B cell (primary cell): ENCODE results near the gene ETV6. TPM values are rescaled to one million over a fixed set of nuclear protein-coding genes. Genes with fewer than 3 reads are reported as not detected.

ENCODE experiments used
- ATAC-seq: fragments of 200-7000 bp; cut with Tn5 transposase; one replicate; pipeline ENCODE4 v1.10.0; 2021; ENCODE audit warnings: low read depth, mild to moderate bottlenecking, moderate number of reproducible peaks, moderate library complexity
- CTCF ChIA-PET: fragments of 350-600 bp; sonication (Branson Sonifier 250); formaldehyde crosslinking; loops from one replicate; lab custom pipeline; 2021; ENCODE audit warnings: antibody characterized with exemption, inconsistent platforms; lab: Charles Lee
- POLR2A ChIA-PET: fragments of 350-600 bp; sonication (Branson Sonifier 250); formaldehyde crosslinking; loops from one replicate; lab custom pipeline; 2021; ENCODE audit warnings: antibody characterized with exemption; lab: Charles Lee
- DNase-seq: peaks from one replicate; pipeline ENCODE4 v3.0.0; 2013
- H2AFZ ChIP-seq: 2 replicates; pipeline ENCODE4 v1.6.1; 2012; ENCODE audit warnings: mild to moderate bottlenecking, low read depth, low read length; ENCODE audit not compliant: insufficient read depth, poor library complexity, severe bottlenecking
- H3K27ac ChIP-seq, 2 donors: 1 replicate in 1 of 2; 2 replicates in 1 of 2; pipeline ENCODE4 v1.5.1; 2012 to 2013; ENCODE audit warnings: low read length in 2 of 2, mild to moderate bottlenecking in 2 of 2, moderate library complexity in 1 of 2
- H3K27me3 ChIP-seq, 4 experiments: fragments of 200-600 bp in 1 of 4; sonication (generic) in 1 of 4; replicated peaks in 1 of 4; 1 replicate in 2 of 4; 2 replicates in 2 of 4; pipeline versions ENCODE4 v1.6.1 to v1.7.0; 2013 to 2016; ENCODE audit warnings: low read length in 3 of 4, mild to moderate bottlenecking in 2 of 4, mixed read lengths in 1 of 4, moderate library complexity in 1 of 4; ENCODE audit not compliant: insufficient read depth in 4 of 4, control insufficient read depth in 3 of 4; ENCODE audit errors: control extremely low read depth in 1 of 4
- H3K36me3 ChIP-seq, 2 experiments: replicated peaks in 1 of 2; 1 replicate in 1 of 2; 2 replicates in 1 of 2; pipeline versions ENCODE4 v1.6.1 to v1.7.1; 2013; ENCODE audit warnings: low read length in 1 of 2; ENCODE audit not compliant: insufficient read depth in 2 of 2, control insufficient read depth in 1 of 2; ENCODE audit errors: control extremely low read depth in 1 of 2, extremely low read depth in 1 of 2
- H3K4me1 ChIP-seq, 2 donors: fragments of 200-600 bp in 1 of 2; sonication (generic) in 1 of 2; 1 replicate in 1 of 2; 2 replicates in 1 of 2; pipeline versions ENCODE4 v1.5.1 to v1.6.1; 2013 to 2017; ENCODE audit warnings: low read length in 2 of 2; ENCODE audit not compliant: control insufficient read depth in 2 of 2, insufficient read depth in 2 of 2
- H3K4me2 ChIP-seq: replicated peaks from 2 replicates; pipeline ENCODE3; 2012; ENCODE audit warnings: mild to moderate bottlenecking, low read depth, low read length; ENCODE audit not compliant: poor library complexity, severe bottlenecking
- H3K4me3 ChIP-seq, 5 experiments: fragments of 200-600 bp in 1 of 5; sonication (generic) in 1 of 5; 1 replicate in 3 of 5; 2 replicates in 2 of 5; pipeline versions ENCODE4 v1.5.1 to v1.7.0; 2011 to 2016; ENCODE audit warnings: low read length in 4 of 5, mild to moderate bottlenecking in 4 of 5, low read depth in 2 of 5, control low read depth in 1 of 5, moderate library complexity in 1 of 5; ENCODE audit not compliant: insufficient read depth in 1 of 5; ENCODE audit errors: control extremely low read depth in 1 of 5, extremely low read depth in 1 of 5
- H3K79me2 ChIP-seq: fragments of 200-600 bp; sonication (generic); one replicate; pipeline ENCODE4 v1.6.0; 2016; ENCODE audit warnings: low read length; ENCODE audit not compliant: control insufficient read depth, insufficient read depth
- H3K9ac ChIP-seq: fragments of 200-600 bp; sonication (generic); 2 replicates; pipeline ENCODE4 v1.6.1; 2017; ENCODE audit warnings: mild to moderate bottlenecking, low read length, moderate library complexity
- H3K9me3 ChIP-seq, 3 donors: one replicate each; pipeline versions ENCODE4 v1.6.1 to v1.7.1; 2013; ENCODE audit warnings: low read length in 2 of 3; ENCODE audit not compliant: control insufficient read depth in 2 of 3, insufficient read depth in 1 of 3; ENCODE audit errors: control extremely low read depth in 1 of 3
- H4K20me1 ChIP-seq: 2 replicates; pipeline ENCODE4 v1.6.0; 2012; ENCODE audit warnings: mild to moderate bottlenecking, low read length; ENCODE audit not compliant: insufficient read depth, control insufficient read depth, poor library complexity, severe bottlenecking
- H3K27ac Mint-ChIP-seq: one replicate; pipeline ENCODE4 v1.8.0; 2021; ENCODE audit warnings: mixed read lengths
- H3K27me3 Mint-ChIP-seq: one replicate; pipeline ENCODE4 v1.8.0; 2021; ENCODE audit warnings: mixed read lengths
- H3K4me1 Mint-ChIP-seq: one replicate; pipeline ENCODE4 v1.8.0; 2021; ENCODE audit warnings: mixed read lengths
- H3K4me3 Mint-ChIP-seq: one replicate; pipeline ENCODE4 v1.8.0; 2021; ENCODE audit warnings: mixed read lengths
- H3K9me3 Mint-ChIP-seq: one replicate; pipeline ENCODE4 v1.8.0; 2022; ENCODE audit warnings: mixed read lengths; ENCODE audit not compliant: insufficient read depth
- EZH2 ChIP-seq: IDR thresholded peaks from 2 replicates; pipeline ENCODE4 v1.6.1; 2012; ENCODE audit warnings: borderline replicate concordance, low read depth, mild to moderate bottlenecking, moderate library complexity, low read length; ENCODE audit not compliant: insufficient read depth, poor library complexity, severe bottlenecking
- WGBS: methylation state at CpG from one replicate; pipeline ENCODE4 v1.1.5; 2013; ENCODE audit warnings: missing lambda C conversion rate; ENCODE audit not compliant: insufficient coverage; 5-methylcytosine and 5-hydroxymethylcytosine counted together
- intact Hi-C: fragments of 100-400 bp; cut with micrococcal nuclease; formaldehyde crosslinking; loops from one replicate; pipeline ENCODE4 v1.10.0; 2022
- polyA plus RNA-seq: library from polyadenylated mRNA; depleted of rRNA; stranded (reverse); fragments of >200 nt; gene quantifications from 2 replicates; pipeline ENCODE4 v1.2.3, GENCODE V29; 2012
- total RNA-seq, 2 donors: library from RNA; stranded (reverse); fragments of 120-200 nt in 1 of 2; gene quantifications; 1 replicate in 1 of 2; 2 replicates in 1 of 2; pipeline versions ENCODE4 v1.2.3 to v1.2.4, GENCODE V29; 2013 to 2022
- TF ChIP-seq, protein P1 (sequence below): fragments of 200-600 bp; IDR thresholded peaks from one replicate; pipeline ENCODE4 v1.8.0; 2022; ENCODE audit warnings: antibody characterized with exemption, mild to moderate bottlenecking

The ETV6 gene
- total and polyA plus RNA-seq, 2 donors (not counting 1 experiment from before 2014, with no cell fraction given) = 17.4 to 123 TPM

DNA sequence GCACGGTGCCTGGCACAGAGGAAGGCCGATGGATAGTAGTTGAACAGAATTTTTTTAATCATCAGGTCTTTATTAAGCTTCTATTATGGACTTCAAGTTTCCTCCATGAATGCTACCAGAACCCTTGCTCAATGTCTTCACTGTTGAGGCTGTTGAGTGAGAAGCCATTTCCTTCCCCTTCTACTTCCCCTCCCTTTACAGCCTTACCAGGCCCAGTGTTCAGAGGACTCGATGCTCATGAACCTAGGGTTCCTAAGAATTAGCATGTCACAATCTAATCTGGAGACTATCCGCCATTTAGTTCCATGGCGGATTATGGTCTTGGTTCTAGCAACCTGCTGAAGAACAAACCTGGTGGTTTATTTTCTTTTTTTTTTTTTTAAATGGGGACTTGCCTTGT lies 17.7 kb downstream of the ETV6 start:
- no peak for ATAC-seq
- Mint-ChIP-seq H3K27ac (no peak overlapping the region), H3K4me3 (no peak overlapping the region), H3K27me3 (no peaks in the 10 kb centered on the region), H3K4me1 (peaks cover 78% of the 10 kb centered on the region), H3K9me3 (no peaks in the 10 kb centered on the region)
- no peak overlapping the region for H3K9ac ChIP-seq
- DNase-seq = no peak
- peaks cover 0 to 5% of the 10 kb centered on the region in 2 experiments for H3K36me3 ChIP-seq
- H2AFZ ChIP-seq = no peak overlapping the region
- ChIA-PET POLR2A (no interaction called here), CTCF (no interaction called here)
- H3K4me3 ChIP-seq = no peak overlapping the region
- peaks cover 84% of the 10 kb centered on the region for H4K20me1 ChIP-seq
- peaks cover 100% of the 10 kb centered on the region for H3K79me2 ChIP-seq
- peak overlapping the region; percentile 37 for H3K4me2 ChIP-seq
- peaks cover 0 to 3% (median 0%) of the 10 kb centered on the region in 3 donors for H3K9me3 ChIP-seq
- TF ChIP-seq EZH2 = no peak
- TF ChIP-seq, protein P1, sequence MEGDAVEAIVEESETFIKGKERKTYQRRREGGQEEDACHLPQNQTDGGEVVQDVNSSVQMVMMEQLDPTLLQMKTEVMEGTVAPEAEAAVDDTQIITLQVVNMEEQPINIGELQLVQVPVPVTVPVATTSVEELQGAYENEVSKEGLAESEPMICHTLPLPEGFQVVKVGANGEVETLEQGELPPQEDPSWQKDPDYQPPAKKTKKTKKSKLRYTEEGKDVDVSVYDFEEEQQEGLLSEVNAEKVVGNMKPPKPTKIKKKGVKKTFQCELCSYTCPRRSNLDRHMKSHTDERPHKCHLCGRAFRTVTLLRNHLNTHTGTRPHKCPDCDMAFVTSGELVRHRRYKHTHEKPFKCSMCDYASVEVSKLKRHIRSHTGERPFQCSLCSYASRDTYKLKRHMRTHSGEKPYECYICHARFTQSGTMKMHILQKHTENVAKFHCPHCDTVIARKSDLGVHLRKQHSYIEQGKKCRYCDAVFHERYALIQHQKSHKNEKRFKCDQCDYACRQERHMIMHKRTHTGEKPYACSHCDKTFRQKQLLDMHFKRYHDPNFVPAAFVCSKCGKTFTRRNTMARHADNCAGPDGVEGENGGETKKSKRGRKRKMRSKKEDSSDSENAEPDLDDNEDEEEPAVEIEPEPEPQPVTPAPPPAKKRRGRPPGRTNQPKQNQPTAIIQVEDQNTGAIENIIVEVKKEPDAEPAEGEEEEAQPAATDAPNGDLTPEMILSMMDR = no peak
- peaks cover 36 to 37% of the 10 kb centered on the region in 2 donors for H3K4me1 ChIP-seq
- intact Hi-C loops = no loop called here
- 0% methylated on average over 1 of the region's 5 CpGs for WGBS
- H3K27ac ChIP-seq = no peak overlapping the region
- no peaks in the 10 kb centered on the region for H3K27me3 ChIP-seq

DNA sequence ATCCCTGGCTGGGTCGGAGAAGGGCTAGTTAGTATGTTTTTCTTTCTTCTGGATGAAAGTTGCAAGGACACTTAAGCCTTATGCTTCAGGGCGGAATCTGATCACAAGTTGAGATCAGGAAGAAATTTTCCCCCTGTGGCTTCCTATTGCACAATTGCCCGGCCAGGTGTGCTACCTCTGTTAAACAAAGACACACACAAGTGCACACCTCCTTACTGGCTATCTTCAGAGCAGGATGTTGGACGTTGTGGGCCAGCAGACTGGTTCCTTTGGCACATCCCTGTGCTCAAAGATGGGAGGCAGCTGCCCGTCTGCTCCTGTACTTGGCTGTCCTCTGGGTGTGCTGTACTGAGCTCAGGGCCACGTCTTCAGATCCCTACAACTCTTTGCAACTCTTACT lies 19.1 kb downstream of the ETV6 start:
- Histone ChIP-seq H3K4me1 (peaks cover 44 to 45% of the 10 kb centered on the region in 2 donors), H3K27ac (no peak overlapping the region), H3K9ac (no peak overlapping the region), H3K79me2 (peaks cover 100% of the 10 kb centered on the region), H4K20me1 (peaks cover 80% of the 10 kb centered on the region), H3K4me3 (no peak overlapping the region), H3K36me3 (peaks cover 0 to 5% of the 10 kb centered on the region in 2 experiments), H3K27me3 (no peaks in the 10 kb centered on the region), H2AFZ (no peak overlapping the region), H3K9me3 (peaks cover 0 to 3% (median 0%) of the 10 kb centered on the region in 3 donors), H3K4me2 (no peak overlapping the region)
- DNase-seq (no peak), ATAC-seq (no peak)
- ChIA-PET CTCF (no interaction called here), POLR2A (no interaction called here)
- H3K9me3 Mint-ChIP-seq = no peaks in the 10 kb centered on the region
- H3K4me3 Mint-ChIP-seq = no peak overlapping the region
- no peaks in the 10 kb centered on the region for H3K27me3 Mint-ChIP-seq
- no peak for TF ChIP-seq EZH2
- TF ChIP-seq, protein P1 = no peak
- H3K27ac Mint-ChIP-seq = no peak overlapping the region
- WGBS = 62% methylated on average over 5 of the region's 6 CpGs
- H3K4me1 Mint-ChIP-seq = peaks cover 79% of the 10 kb centered on the region
- intact Hi-C loops = no loop called here
